ENCODE measurements around the gene ZNF814.
"Not testable (repeated sequence)": the region's sequence is repeated elsewhere in the genome, so short reads cannot be mapped to it uniquely, and the experiment has no call there.

ZNF814 gene

DNA sequence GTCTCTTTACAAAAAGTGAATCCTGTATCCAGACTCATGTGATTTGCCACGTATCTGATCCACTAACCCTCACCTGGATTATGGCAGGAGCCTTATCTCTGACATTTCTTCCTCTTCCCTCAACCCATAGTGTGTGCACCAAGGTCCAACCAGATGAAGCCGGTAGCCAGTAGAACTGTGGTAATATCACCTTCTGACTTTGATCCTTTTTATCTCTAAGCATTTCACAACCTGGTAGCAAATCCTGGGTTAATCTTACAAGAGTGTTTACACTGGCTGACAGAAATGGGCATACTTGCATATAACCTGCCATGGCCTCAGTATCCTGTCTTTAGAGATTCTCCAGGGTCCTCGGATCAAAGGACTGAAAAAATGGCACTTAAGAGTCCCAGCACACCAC is 25.7 kb upstream of the ZNF814 start:
- DNase-seq (ENCODE audit: extremely low read depth, insufficient read length) = no peak
- Histone ChIP-seq H3K27me3 (replicated peaks; ENCODE audit: control insufficient read depth, insufficient read depth, low read length) (no peaks in the 10 kb centered on the region), H3K4me3 (replicated peaks; ENCODE audit: low read depth, low read length) (no peak overlapping the region), H3K36me3 (ENCODE audit: control insufficient read depth, insufficient read depth, low read length) (peaks cover 3% of the 10 kb centered on the region)
- no peak for TF ChIP-seq CTCF (IDR thresholded peaks at IDR 0.05; ENCODE audit: insufficient read depth, low read length, poor library complexity, severe bottlenecking)

GRCh38 chr19:57907394-57907793 is 18.6 kb upstream of the ZNF814 start:
- no peak for TF ChIP-seq CTCF (IDR thresholded peaks at IDR 0.05; ENCODE audit: insufficient read depth, low read length, poor library complexity, severe bottlenecking)
- H3K36me3 ChIP-seq (ENCODE audit: control insufficient read depth, insufficient read depth, low read length) = peaks cover 3% of the 10 kb centered on the region

GRCh38 chr19:57905258-57905657 is 16.4 kb upstream of the ZNF814 start:
- no peaks in the 10 kb centered on the region; the same call in 1 of the 2 replicates for H3K36me3 ChIP-seq (ENCODE audit: control insufficient read depth, insufficient read depth, low read length)
- H3K4me3 ChIP-seq (replicated peaks; ENCODE audit: low read depth, low read length) = no peak overlapping the region
- DNase-seq (ENCODE audit: extremely low read depth, insufficient read length) = no peak
- H3K27me3 ChIP-seq (replicated peaks; ENCODE audit: control insufficient read depth, insufficient read depth, low read length) = no peaks in the 10 kb centered on the region
- no peak for TF ChIP-seq CTCF (IDR thresholded peaks at IDR 0.05; ENCODE audit: insufficient read depth, low read length, poor library complexity, severe bottlenecking)

More at GRCh38 chr19:57907394-57907793, 18.6 kb upstream of the ZNF814 start:
- DNase-seq (ENCODE audit: extremely low read depth, insufficient read length) = no peak
- no peak overlapping the region for H3K4me3 ChIP-seq (replicated peaks; ENCODE audit: low read depth, low read length)
- H3K27me3 ChIP-seq (replicated peaks; ENCODE audit: control insufficient read depth, insufficient read depth, low read length) = no peaks in the 10 kb centered on the region

DNA sequence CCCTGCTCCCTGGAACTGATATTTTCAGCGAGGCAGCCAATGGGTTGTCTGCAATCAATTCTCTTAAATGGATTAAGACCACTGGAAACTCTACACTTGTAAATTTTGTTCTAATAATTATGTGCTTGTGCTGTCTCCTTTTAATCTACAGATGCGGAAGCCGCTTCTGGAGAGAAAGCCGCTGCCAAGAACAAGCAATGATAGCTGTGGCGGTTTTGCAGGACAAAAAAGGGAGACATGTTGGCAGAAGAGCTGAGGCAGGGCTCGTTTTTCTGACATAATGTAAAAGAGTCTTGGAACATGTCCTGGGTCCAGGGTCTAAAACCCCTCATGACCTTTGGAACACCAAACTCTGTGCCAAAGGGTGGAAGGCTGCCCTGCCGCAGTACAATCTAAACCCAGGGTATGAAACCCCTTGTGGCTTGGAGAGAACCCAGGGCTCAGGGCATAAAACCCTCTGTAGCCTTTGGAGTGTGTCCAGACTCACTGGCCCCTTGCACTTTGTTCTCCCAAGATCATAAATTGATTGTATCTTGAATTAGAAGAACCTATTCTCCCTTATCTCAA is 14.9 kb upstream of the ZNF814 start:
- DNase-seq (ENCODE audit: extremely low read depth, insufficient read length) = no peak
- Histone ChIP-seq H3K4me3 (replicated peaks; ENCODE audit: low read depth, low read length) (no peak overlapping the region), H3K36me3 (ENCODE audit: control insufficient read depth, insufficient read depth, low read length) (no peaks in the 10 kb centered on the region; the same call in 1 of the 2 replicates), H3K27me3 (replicated peaks; ENCODE audit: control insufficient read depth, insufficient read depth, low read length) (no peaks in the 10 kb centered on the region)
- no peak for TF ChIP-seq CTCF (IDR thresholded peaks at IDR 0.05; ENCODE audit: insufficient read depth, low read length, poor library complexity, severe bottlenecking)

GRCh38 chr19:57900311-57900710 is 11.5 kb upstream of the ZNF814 start:
- Histone ChIP-seq H3K36me3 (ENCODE audit: control insufficient read depth, insufficient read depth, low read length) (no peaks in the 10 kb centered on the region), H3K27me3 (replicated peaks; ENCODE audit: control insufficient read depth, insufficient read depth, low read length) (no peaks in the 10 kb centered on the region), H3K4me3 (replicated peaks; ENCODE audit: low read depth, low read length) (no peak overlapping the region)
- DNase-seq (ENCODE audit: extremely low read depth, insufficient read length) = no peak
- TF ChIP-seq CTCF (IDR thresholded peaks at IDR 0.05; ENCODE audit: insufficient read depth, low read length, poor library complexity, severe bottlenecking) = no peak

DNA sequence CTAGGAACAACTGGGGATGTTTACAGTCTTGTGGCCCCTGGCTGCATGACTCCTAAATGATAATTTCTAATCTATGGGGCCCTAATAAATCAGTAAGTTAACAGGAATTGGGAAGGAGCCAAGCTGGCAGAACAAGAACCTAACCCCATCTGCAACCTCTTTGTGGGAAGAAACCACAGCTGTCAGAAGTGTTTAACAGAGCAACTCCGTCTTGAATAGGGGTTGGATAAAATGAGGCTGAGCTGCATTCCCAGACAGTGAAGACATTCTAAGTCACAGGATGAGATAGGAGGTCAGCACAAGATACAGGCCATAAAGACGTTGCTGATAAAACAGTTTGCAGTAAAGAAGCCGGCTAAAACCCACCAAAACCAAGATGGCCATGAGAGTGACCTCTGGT is 1.9 kb upstream of the ZNF814 start:
- not testable (repeated sequence) for H3K27me3 ChIP-seq (replicated peaks; ENCODE audit: control insufficient read depth, insufficient read depth, low read length); H3K36me3 ChIP-seq (ENCODE audit: control insufficient read depth, insufficient read depth, low read length); DNase-seq (ENCODE audit: extremely low read depth, insufficient read length); H3K4me3 ChIP-seq (replicated peaks; ENCODE audit: low read depth, low read length)

Measured in GM06990 (cell line).